CD4-positive, alpha-beta T cell (primary cell): ENCODE results near the gene MTCL1. TPM values are rescaled to one million over a fixed set of nuclear protein-coding genes. Genes with fewer than 3 reads are reported as not detected.

Source experiments
- ATAC-seq: fragments of 200-7000 bp; cut with Tn5 transposase; one replicate; pipeline ENCODE4 v1.10.0; 2022; ENCODE audit warnings: mild to moderate bottlenecking; ENCODE audit not compliant: poor library complexity
- CTCF ChIA-PET: fragments of 350-600 bp; sonication (Branson Sonifier 250); formaldehyde crosslinking; loops from one replicate; lab custom pipeline; 2021; ENCODE audit warnings: antibody characterized with exemption, inconsistent platforms; lab: Charles Lee
- POLR2A ChIA-PET: fragments of 350-600 bp; sonication (Branson Sonifier 250); formaldehyde crosslinking; loops from one replicate; lab custom pipeline; 2021; ENCODE audit warnings: antibody characterized with exemption, inconsistent platforms; lab: Charles Lee
- DNase-seq, 14 experiments: peaks; one replicate each; pipeline ENCODE4 v3.0.0-alpha.2; 2013 to 2020; ENCODE audit warnings: mixed read lengths in 2 of 14
- H3K27ac ChIP-seq, 2 donors: one replicate each; pipeline versions ENCODE4 v1.5.1 to v1.7.0; 2013; ENCODE audit warnings: low read length in 2 of 2, low read depth in 1 of 2, mild to moderate bottlenecking in 1 of 2
- H3K27me3 ChIP-seq, 2 experiments: 1 replicate in 1 of 2; 2 replicates in 1 of 2; pipeline versions ENCODE4 v1.6.1 to v1.7.0; 2013; ENCODE audit warnings: low read length in 2 of 2, control low read depth in 1 of 2, mild to moderate bottlenecking in 1 of 2, moderate library complexity in 1 of 2; ENCODE audit not compliant: insufficient read depth in 2 of 2, control insufficient read depth in 1 of 2
- H3K36me3 ChIP-seq: one replicate; pipeline ENCODE4 v1.6.1; 2013; ENCODE audit warnings: low read length, control low read depth; ENCODE audit not compliant: insufficient read depth
- H3K4me1 ChIP-seq: one replicate; pipeline ENCODE4 v1.6.1; 2013; ENCODE audit warnings: low read length, control low read depth; ENCODE audit not compliant: insufficient read depth
- H3K4me3 ChIP-seq: one replicate; pipeline ENCODE4 v1.5.1; 2013; ENCODE audit warnings: mild to moderate bottlenecking, low read length, moderate library complexity
- H3K9me3 ChIP-seq, 2 experiments: 1 replicate in 1 of 2; 2 replicates in 1 of 2; pipeline versions ENCODE4 v1.6.1 to v1.7.0; 2013; ENCODE audit warnings: low read length in 2 of 2, mild to moderate bottlenecking in 2 of 2, control low read depth in 1 of 2, moderate library complexity in 1 of 2; ENCODE audit not compliant: control insufficient read depth in 1 of 2, insufficient read depth in 1 of 2
- H3K27ac Mint-ChIP-seq: one replicate; pipeline ENCODE4 v1.8.0; 2020; ENCODE audit warnings: mixed read lengths
- H3K27me3 Mint-ChIP-seq: one replicate; pipeline ENCODE4 v1.8.0; 2021; ENCODE audit warnings: mixed read lengths
- H3K36me3 Mint-ChIP-seq: one replicate; pipeline ENCODE4 v1.8.0; 2021; ENCODE audit warnings: low read depth, mixed read lengths
- H3K4me1 Mint-ChIP-seq: one replicate; pipeline ENCODE4 v1.8.0; 2021; ENCODE audit warnings: low read depth, mixed read lengths
- H3K4me3 Mint-ChIP-seq: one replicate; pipeline ENCODE4 v1.8.0; 2020; ENCODE audit warnings: mild to moderate bottlenecking, mixed read lengths
- H3K9me3 Mint-ChIP-seq: one replicate; pipeline ENCODE4 v1.8.0; 2020; ENCODE audit warnings: mixed read lengths
- CTCF ChIP-seq: fragments of 200-600 bp; IDR thresholded peaks from one replicate; pipeline ENCODE4 v1.8.0; 2022; ENCODE audit warnings: antibody characterized with exemption, mild to moderate bottlenecking
- intact Hi-C, 2 experiments: fragments of 100-400 bp; cut with DNase I in 1 of 2; cut with micrococcal nuclease in 1 of 2; formaldehyde crosslinking; loops; one replicate each; pipeline versions ENCODE4 v1.15.1 to v1.9.0; 2023 to 2025; cut with DNase I, micrococcal nuclease
- total RNA-seq, 174 experiments: library from RNA in 2 of 174; stranded (reverse) in 2 of 174; gene quantifications; one replicate each; pipeline ENCODE4 v1.2.3 and lab custom pipeline; 2021 to 2026

MTCL1 gene
- total RNA-seq, 2 experiments from 2014 or later: 0.11 to 0.55 TPM

- Histone ChIP-seq H3K4me3 (no peak overlapping the region), H3K9me3 (peaks cover 0 to 8% of the 10 kb centered on the region in 2 experiments), H3K27ac (no peak overlapping the region), H3K27me3 (peaks cover 0 to 2% of the 10 kb centered on the region in 2 experiments), H3K36me3 (no peaks in the 10 kb centered on the region), H3K4me1 (peaks cover 7% of the 10 kb centered on the region)
- ChIA-PET CTCF (no interaction called here), POLR2A (no interaction called here)
- Mint-ChIP-seq H3K9me3 (no peaks in the 10 kb centered on the region), H3K36me3 (no peaks in the 10 kb centered on the region), H3K4me3 (no peak overlapping the region), H3K4me1 (peaks cover 8% of the 10 kb centered on the region), H3K27ac (no peak overlapping the region), H3K27me3 (no peaks in the 10 kb centered on the region)
- DNase-seq: no peak
- no peak for TF ChIP-seq CTCF
- no peak for ATAC-seq
- intact Hi-C loops: no loop called here
Measured at GRCh38 chr18:8783335-8783993, 78.1 kb downstream of the MTCL1 start.

GRCh38 chr18:8783994-8784530 lies 78.7 kb downstream of the MTCL1 start:
- ATAC-seq: no peak
- intact Hi-C loops: no loop called here
- H3K27ac ChIP-seq: no peak overlapping the region
- Mint-ChIP-seq H3K4me1 (peaks cover 8% of the 10 kb centered on the region), H3K4me3 (no peak overlapping the region), H3K27ac (no peak overlapping the region), H3K27me3 (no peaks in the 10 kb centered on the region), H3K9me3 (no peaks in the 10 kb centered on the region), H3K36me3 (no peaks in the 10 kb centered on the region)
- peaks cover 0 to 3% of the 10 kb centered on the region in 2 experiments for H3K27me3 ChIP-seq
- ChIA-PET POLR2A (no interaction called here), CTCF (no interaction called here)
- peaks cover 0 to 8% of the 10 kb centered on the region in 2 experiments for H3K9me3 ChIP-seq
- H3K36me3 ChIP-seq: no peaks in the 10 kb centered on the region
- no peak for TF ChIP-seq CTCF
- no peak overlapping the region for H3K4me3 ChIP-seq
- H3K4me1 ChIP-seq: peaks cover 7% of the 10 kb centered on the region
- no peak for DNase-seq

- Mint-ChIP-seq H3K4me3 (no peak overlapping the region), H3K4me1 (peaks cover 8% of the 10 kb centered on the region), H3K27me3 (peaks cover 4% of the 10 kb centered on the region), H3K27ac (no peak overlapping the region), H3K9me3 (no peaks in the 10 kb centered on the region), H3K36me3 (no peaks in the 10 kb centered on the region)
- Histone ChIP-seq H3K27me3 (peaks cover 0 to 5% of the 10 kb centered on the region in 2 experiments), H3K4me1 (peaks cover 7% of the 10 kb centered on the region), H3K27ac (no peak overlapping the region), H3K9me3 (peaks cover 0 to 8% of the 10 kb centered on the region in 2 experiments), H3K4me3 (no peak overlapping the region), H3K36me3 (no peaks in the 10 kb centered on the region)
- no peak for TF ChIP-seq CTCF
- CTCF ChIA-PET: no interaction called here
- POLR2A ChIA-PET: no interaction called here
- ATAC-seq: no peak
- intact Hi-C loops: no loop called here
- DNase-seq: no peak
Measured at GRCh38 chr18:8785261-8785660, 79.9 kb downstream of the MTCL1 start.
